Left kidney (tissue), 2 donors: ENCODE data around the gene KIFAP3. TPM values are rescaled to one million over a fixed set of nuclear protein-coding genes. Genes with fewer than 3 reads are reported as not detected.
"Not testable (repeated sequence)": the region's sequence is repeated elsewhere in the genome, so short reads cannot be mapped to it uniquely, and the experiment has no call there.

Source experiments
- DNase-seq: peaks from one replicate; pipeline ENCODE4 v3.0.0-alpha.2; 2013
- polyA plus RNA-seq: library from polyadenylated mRNA; unstranded; fragments of 120-200 nt; gene quantifications from one replicate; pipeline ENCODE4 v1.2.1, GENCODE V29; 2013; ENCODE audit not compliant: insufficient read length

Gene KIFAP3
- polyA plus RNA-seq, 1 donor, result 47.9 TPM

GRCh38 chr1:169889871-169890270, 184.6 kb downstream of the KIFAP3 start:
- DNase-seq, result no peak

GRCh38 chr1:169886931-169887330, 187.6 kb downstream of the KIFAP3 start:
- DNase-seq, result no peak

GRCh38 chr1:169886422-169886821, 188.1 kb downstream of the KIFAP3 start:
- DNase-seq, result no peak

GRCh38 chr1:169885207-169885606, 189.3 kb downstream of the KIFAP3 start:
- DNase-seq, result no peak

- DNase-seq, result no peak
Measured at GRCh38 chr1:169884634-169885033, 189.9 kb downstream of the KIFAP3 start.

- no peak for DNase-seq
Measured at GRCh38 chr1:169882039-169882511, 192.4 kb downstream of the KIFAP3 start.

- DNase-seq, result no peak
Measured at GRCh38 chr1:169879034-169879840, 195.3 kb downstream of the KIFAP3 start.

GRCh38 chr1:169878498-169878897, 196.0 kb downstream of the KIFAP3 start:
- DNase-seq, result no peak

- no peak for DNase-seq
Measured at GRCh38 chr1:169877800-169878491, 196.5 kb downstream of the KIFAP3 start.

GRCh38 chr1:169874229-169874628, 200.3 kb downstream of the KIFAP3 start:
- DNase-seq, result no peak

GRCh38 chr1:169873582-169874199, 200.8 kb downstream of the KIFAP3 start:
- DNase-seq, result no peak

GRCh38 chr1:169872906-169873305, 201.6 kb downstream of the KIFAP3 start:
- no peak for DNase-seq

GRCh38 chr1:169871988-169872387, 202.5 kb downstream of the KIFAP3 start:
- DNase-seq, result not testable (repeated sequence)

Other genes with a start within 250 kb of the KIFAP3 start
- 20.9 TPM for gene SCYL3, start 180.8 kb downstream of the KIFAP3 start, polyA plus RNA-seq
- gene NTMT2, start 71.3 kb upstream of the KIFAP3 start, polyA plus RNA-seq, result not detected